DND-41 (cell line): Measurements from ENCODE around the gene ADRA2B.

Experiments used
- CTCF ChIP-seq: IDR thresholded peaks from 2 replicates; pipeline ENCODE4 v1.5.1; 2012; ENCODE audit warnings: borderline replicate concordance, low read length, moderate library complexity, mild to moderate bottlenecking; ENCODE audit not compliant: poor library complexity, severe bottlenecking; ENCODE audit errors: extremely low read depth
- EZH2 ChIP-seq: IDR thresholded peaks from 3 replicates; pipeline ENCODE4 v1.6.1; 2012; ENCODE audit warnings: borderline replicate concordance, low read depth, mild to moderate bottlenecking, moderate library complexity, low read length, inconsistent platforms; ENCODE audit not compliant: severe bottlenecking

GRCh38 chr2:96102596-96103186 lies 13.7 kb downstream of the ADRA2B start:
- TF ChIP-seq CTCF (no peak), EZH2 (no peak)
